GM12878 (cell line): ENCODE results near the gene STK39. TPM values are rescaled to one million over a fixed set of nuclear protein-coding genes. Genes with fewer than 3 reads are reported as not detected.

ENCODE experiments used
- ATAC-seq: fragments of 200-7000 bp; cut with Tn5 transposase; 3 replicates; pipeline ENCODE4 v1.9.1; 2020; ENCODE audit warnings: mild to moderate bottlenecking, moderate library complexity
- BruUV-seq: library from RNA; stranded (reverse); fragments of 400-500 nt; replicated peaks from 2 replicates; lab custom pipeline; 2021; lab: Mats Ljungman, UMichigan
- CTCF ChIA-PET: fragments of 300-600 bp; sonication (Branson Sonifier 250); formaldehyde crosslinking; extraction: SDS; loops from one replicate; lab custom pipeline; 2021; ENCODE audit warnings: inconsistent platforms; lab: Yijun Ruan, JAX
- POLR2A ChIA-PET: fragments of 350-600 bp; formaldehyde crosslinking; extraction: SDS; loops from one replicate; lab custom pipeline; 2021; ENCODE audit warnings: inconsistent platforms; lab: Charles Lee
- RAD21 ChIA-PET: fragments of 300-600 bp; sonication (Branson Sonifier 250); formaldehyde crosslinking; loops from one replicate; lab custom pipeline; 2023; ENCODE audit warnings: antibody characterized with exemption; ENCODE audit not compliant: unreplicated experiment; lab: Charles Lee
- SMC1A ChIA-PET: fragments of 300-600 bp; sonication (Branson Sonifier 250); formaldehyde crosslinking; loops from one replicate; lab custom pipeline; 2023; ENCODE audit not compliant: unreplicated experiment, uncharacterized antibody; lab: Charles Lee
- DNase-seq: peaks from one replicate; pipeline ENCODE4 v3.0.0-alpha.2; 2011; ENCODE audit warnings: low read depth, low spot score
- FAIRE-seq: peaks from 3 replicates; lab custom pipeline; 2011; peaks lifted over from hg19 to GRCh38; lab: Jason Lieb, UNC
- H2AFZ ChIP-seq: 2 replicates; pipeline ENCODE4 v1.6.0; 2011; ENCODE audit warnings: low read depth, low read length, control low read depth; ENCODE audit not compliant: control insufficient read depth
- H3K27ac ChIP-seq: 2 replicates; pipeline ENCODE4 v1.5.1; 2011; ENCODE audit warnings: control low read depth; ENCODE audit not compliant: control insufficient read depth, insufficient read depth
- H3K27me3 ChIP-seq, 2 experiments: replicated peaks in 1 of 2; 2 replicates each; pipeline versions ENCODE4 v1.6.0 to v1.6.1; 2011; ENCODE audit warnings: low read length in 1 of 2; ENCODE audit not compliant: control insufficient read depth in 2 of 2, insufficient read depth in 2 of 2
- H3K36me3 ChIP-seq, 2 experiments: 2 replicates each; pipeline ENCODE4 v1.5.1; 2011; ENCODE audit warnings: low read length in 1 of 2; ENCODE audit not compliant: control insufficient read depth in 2 of 2, insufficient read depth in 2 of 2
- H3K4me1 ChIP-seq: 2 replicates; pipeline ENCODE4 v1.6.1; 2011; ENCODE audit warnings: mild to moderate bottlenecking, low read length, moderate library complexity, mixed read lengths; ENCODE audit not compliant: control insufficient read depth, insufficient read depth
- H3K4me2 ChIP-seq: 2 replicates; pipeline ENCODE4 v1.6.0; 2011; ENCODE audit warnings: control low read depth; ENCODE audit not compliant: control insufficient read depth, insufficient read depth
- H3K4me3 ChIP-seq: fragments of 200-600 bp; sonication (generic); 2 replicates; pipeline ENCODE4 v1.5.1; 2016
- H3K79me2 ChIP-seq: 2 replicates; pipeline ENCODE4 v1.6.0; 2011; ENCODE audit warnings: low read length; ENCODE audit not compliant: control insufficient read depth, insufficient read depth
- H3K9ac ChIP-seq: 2 replicates; pipeline ENCODE4 v1.8.0; 2011; ENCODE audit warnings: low read length, control low read depth, mixed read lengths; ENCODE audit not compliant: control insufficient read depth, insufficient read depth
- H3K9me3 ChIP-seq: replicated peaks from 3 replicates; pipeline ENCODE4 v1.5.1; 2011; ENCODE audit warnings: mild to moderate bottlenecking, low read length; ENCODE audit not compliant: control insufficient read depth, insufficient read depth
- H4K20me1 ChIP-seq: 2 replicates; pipeline ENCODE4 v1.6.0; 2011; ENCODE audit not compliant: control insufficient read depth, insufficient read depth
- CHD1 ChIP-seq: IDR thresholded peaks from 2 replicates; pipeline ENCODE4 v1.6.1; 2012; ENCODE audit warnings: low read depth, low read length, improper control_type of control experiment
- HDAC6 ChIP-seq: fragments of 200-600 bp; sonication (generic); IDR thresholded peaks from one replicate; pipeline ENCODE4 v1.8.0; 2017; ENCODE audit warnings: antibody characterized with exemption; ENCODE audit not compliant: unreplicated experiment
- MYB ChIP-seq: fragments of 150-350 bp; IDR thresholded peaks from 2 replicates; pipeline ENCODE4 v1.6.1; 2014; ENCODE audit warnings: mild to moderate bottlenecking, low read depth, low read length, borderline replicate concordance
- NFYA ChIP-seq: IDR thresholded peaks from 2 replicates; pipeline ENCODE4 v1.6.1; 2011; ENCODE audit warnings: low read depth, mild to moderate bottlenecking, low read length, improper control_type of control experiment, borderline replicate concordance
- NR2C2 ChIP-seq: IDR thresholded peaks from 2 replicates; pipeline ENCODE4 v1.6.1; 2011; ENCODE audit warnings: borderline replicate concordance, low read depth; ENCODE audit not compliant: control insufficient read depth, insufficient read length
- PRDM15 ChIP-seq: fragments of 450-650 bp; formaldehyde crosslinking; IDR thresholded peaks from 2 replicates; pipeline ENCODE4 v1.4.0; 2020; ENCODE audit warnings: mild to moderate bottlenecking, moderate library complexity
- RBBP5 ChIP-seq: fragments of 200-600 bp; sonication (generic); conservative IDR thresholded peaks from 2 replicates; pipeline ENCODE4 v1.6.1; 2016
- SP1 ChIP-seq: IDR thresholded peaks from one replicate; pipeline ENCODE4 v1.6.1; 2011; ENCODE audit warnings: low read depth, low read length
- SREBF1 ChIP-seq: IDR thresholded peaks from 2 replicates; pipeline ENCODE4 v1.6.1; 2012; ENCODE audit warnings: mild to moderate bottlenecking, low read length
- STAT1 ChIP-seq: fragments of 450-650 bp; conservative IDR thresholded peaks from 2 replicates; pipeline ENCODE4 v1.6.1; 2014; ENCODE audit warnings: antibody characterized with exemption, mild to moderate bottlenecking
- TBL1XR1 ChIP-seq: IDR thresholded peaks from 2 replicates; pipeline ENCODE4 v1.6.1; 2012; ENCODE audit warnings: low read depth, low read length, improper control_type of control experiment
- TCF3 ChIP-seq: IDR thresholded peaks from 2 replicates; pipeline ENCODE4 v1.6.1; 2012; ENCODE audit warnings: low read depth, mild to moderate bottlenecking, low read length, borderline replicate concordance; ENCODE audit not compliant: insufficient read depth
- WGBS: methylation state at CpG from one replicate; pipeline ENCODE4 v1.1.6; 2016; ENCODE audit warnings: low lambda C conversion rate; ENCODE audit not compliant: insufficient replicate concordance, insufficient coverage; ENCODE audit errors: missing lambda C conversion rate; 5-methylcytosine and 5-hydroxymethylcytosine counted together
- in situ Hi-C: fragments of 300-500 bp; cut with MboI; formaldehyde crosslinking; loops from 9 replicates; pipeline ENCODE4 v1.14.3; 2018; ENCODE audit warnings: mixed read lengths
- intact Hi-C: fragments of 100-400 bp; cut with micrococcal nuclease; formaldehyde crosslinking; loops from one replicate; pipeline ENCODE4 v1.14.2; 2022; ENCODE audit not compliant: unreplicated experiment
- polyA plus RNA-seq, 11 experiments: library from polyadenylated mRNA; depleted of rRNA in 4 of 11; unstranded in 6 of 11; stranded (reverse) in 5 of 11; fragments of >200 nt; fragmentation: Nextera tagmentation in 4 of 11; fragmentation: Illumina TruSeq in 1 of 11; extraction: Ambion mirVana in 4 of 11; extraction: Trizol in 1 of 11; gene quantifications; 1 replicate in 1 of 11; 2 replicates in 10 of 11; pipeline versions ENCODE4 v1.2.1 to v1.2.3, GENCODE V29; 2011 to 2016; ENCODE audit warnings: inconsistent platforms in 2 of 11, missing spikeins in 2 of 11, low read depth in 1 of 11
- total RNA-seq, 4 experiments: library from RNA; depleted of rRNA in 3 of 4; stranded (reverse); fragments of >200 nt in 3 of 4; fragmentation: Illumina TruSeq in 1 of 4; extraction: Trizol in 1 of 4; gene quantifications; 2 replicates each; pipeline versions ENCODE4 v1.2.1 to v1.2.3, GENCODE V29; 2013 to 2021

Gene STK39
- total and polyA plus RNA-seq, 10 of the 15 experiments (the other 5 are each of a cell fraction or from before 2014, with no cell fraction given), result 0.03 to 0.21 (median 0.07) TPM; not detected in 5

- SMC1A ChIA-PET, result no interaction called here
- intact Hi-C loops, result no loop called here
- 47% methylated on average over 3 of the region's 3 CpGs for WGBS
Observed at GRCh38 chr2:168060986-168061750, 186.2 kb downstream of the STK39 start.

More at GRCh38 chr2:168060986-168061750, 186.2 kb downstream of the STK39 start:
- Histone ChIP-seq H3K4me3 (no peak overlapping the region), H3K27me3 (no peaks in the 10 kb centered on the region; a peak in 1 of 4 replicates), H2AFZ (no peak overlapping the region), H4K20me1 (no peaks in the 10 kb centered on the region), H3K27ac (no peak overlapping the region), H3K4me1 (no peaks in the 10 kb centered on the region), H3K9ac (no peak overlapping the region), H3K4me2 (no peak overlapping the region), H3K36me3 (no peaks in the 10 kb centered on the region), H3K79me2 (no peaks in the 10 kb centered on the region), H3K9me3 (no peaks in the 10 kb centered on the region)
- no TSS peak for BruUV-seq
- ChIA-PET CTCF (no interaction called here), RAD21 (no interaction called here), POLR2A (no interaction called here)
- in situ Hi-C loops, result no loop called here
- ATAC-seq (no peak), DNase-seq (no peak), FAIRE-seq (no peak)
- no peak for TF ChIP-seq CHD1
- TF ChIP-seq SP1, result no peak
- no peak for TF ChIP-seq MYB
- no peak for TF ChIP-seq TBL1XR1
- no peak for TF ChIP-seq HDAC6
- TF ChIP-seq STAT1, result no peak
- TF ChIP-seq PRDM15 (CRISPR knock-in tag), result no peak
- no peak for TF ChIP-seq NR2C2
- no peak for TF ChIP-seq RBBP5
- no peak for TF ChIP-seq NFYA
- no peak for TF ChIP-seq TCF3
- TF ChIP-seq SREBF1, result no peak
